HepG2 (cell line): ENCODE measurements around the gene VAV2. TPM values are rescaled to one million over a fixed set of nuclear protein-coding genes. Genes with fewer than 3 reads are reported as not detected.

Experiments
- ATAC-seq: fragments of 200-7000 bp; cut with Tn5 transposase; 3 replicates; pipeline ENCODE4 v1.9.1; 2020; ENCODE audit warnings: mild to moderate bottlenecking, moderate library complexity
- BruUV-seq: library from RNA; stranded (reverse); fragments of 400-500 nt; replicated peaks from 2 replicates; lab custom pipeline; 2021; lab: Mats Ljungman, UMichigan
- CTCF ChIA-PET: fragments of 300-600 bp; formaldehyde crosslinking; extraction: SDS; loops from one replicate; lab custom pipeline; 2021; ENCODE audit warnings: low total read pairs, inconsistent platforms, low intra/inter-chr PET ratio; lab: Yijun Ruan, JAX
- POLR2A ChIA-PET: fragments of 350-600 bp; sonication (Branson Sonifier 250); formaldehyde crosslinking; loops from one replicate; lab custom pipeline; 2020; ENCODE audit warnings: antibody characterized with exemption, inconsistent platforms; lab: Yijun Ruan, JAX
- DNase-seq: peaks from one replicate; pipeline ENCODE4 v3.0.0-alpha.2; 2015; ENCODE audit warnings: low spot score
- FAIRE-seq: peaks from 3 replicates; lab custom pipeline; 2011; peaks lifted over from hg19 to GRCh38; lab: Jason Lieb, UNC
- H2AFZ ChIP-seq: one replicate; pipeline ENCODE4 v1.6.1; 2011; ENCODE audit warnings: low read length, inconsistent platforms
- H3K27ac ChIP-seq: fragments of 300-600 bp; 3 replicates; pipeline ENCODE4 v1.8.0; 2011; ENCODE audit warnings: mixed run types, mild to moderate bottlenecking, mixed read lengths, low read length, inconsistent platforms; ENCODE audit not compliant: insufficient read depth; ENCODE audit errors: extremely low read length
- H3K27me3 ChIP-seq, 2 experiments: fragments of 200-600 bp in 1 of 2; 2 replicates in 1 of 2; 3 replicates in 1 of 2; pipeline versions ENCODE4 v1.6.0 to v1.8.0; 2011; ENCODE audit warnings: low read length in 2 of 2, mild to moderate bottlenecking in 2 of 2, moderate library complexity in 2 of 2, inconsistent platforms in 1 of 2; ENCODE audit not compliant: insufficient read depth in 2 of 2, control insufficient read depth in 1 of 2
- H3K36me3 ChIP-seq, 2 experiments: fragments of 200-600 bp in 1 of 2; replicated peaks in 1 of 2; 2 replicates in 1 of 2; 3 replicates in 1 of 2; pipeline versions ENCODE4 v1.5.1 to v1.8.0; 2011; ENCODE audit warnings: low read length in 2 of 2, inconsistent platforms in 1 of 2; ENCODE audit not compliant: insufficient read depth in 2 of 2, control insufficient read depth in 1 of 2
- H3K4me1 ChIP-seq: 2 replicates; pipeline ENCODE4 v1.5.1; 2012; ENCODE audit warnings: low read length, inconsistent platforms; ENCODE audit not compliant: insufficient read depth
- H3K4me2 ChIP-seq: 2 replicates; pipeline ENCODE4 v1.6.0; 2011; ENCODE audit warnings: low read depth, low read length, inconsistent platforms
- H3K4me3 ChIP-seq, 3 experiments: fragments of 200-600 bp in 1 of 3; sonication (generic), shearing (Covaris generic) in 1 of 3; replicated peaks in 1 of 3; 2 replicates each; pipeline ENCODE4 v1.5.1; 2011 to 2016; ENCODE audit warnings: low read length in 3 of 3, inconsistent platforms in 2 of 3, low read depth in 2 of 3, mild to moderate bottlenecking in 2 of 3, control low read depth in 1 of 3, mixed read lengths in 1 of 3; ENCODE audit not compliant: insufficient read depth in 1 of 3
- H3K79me2 ChIP-seq: one replicate; pipeline ENCODE4 v1.6.1; 2011; ENCODE audit warnings: low read length, inconsistent platforms; ENCODE audit not compliant: insufficient read depth
- H3K9ac ChIP-seq: 2 replicates; pipeline ENCODE4 v1.6.0; 2011; ENCODE audit warnings: mild to moderate bottlenecking, low read depth, low read length, inconsistent platforms; ENCODE audit not compliant: insufficient read depth
- H3K9me3 ChIP-seq: 2 replicates; pipeline ENCODE4 v1.5.1; 2012; ENCODE audit warnings: mild to moderate bottlenecking, low read length
- H4K20me1 ChIP-seq: 2 replicates; pipeline ENCODE4 v1.6.0; 2011; ENCODE audit warnings: inconsistent platforms, mild to moderate bottlenecking, low read length, moderate library complexity; ENCODE audit not compliant: insufficient read depth
- CREB1 ChIP-seq, 2 experiments: fragments of 450-650 bp in 1 of 2; IDR thresholded peaks; 2 replicates each; pipeline ENCODE4 v1.6.1; 2016 to 2017; ENCODE audit warnings: control low read depth in 1 of 2, mild to moderate bottlenecking in 1 of 2, missing compliant biosample characterization in 1 of 2, missing genetic modification characterization in 1 of 2
- E2F5 ChIP-seq: sonication (generic); formaldehyde crosslinking; conservative IDR thresholded peaks from 2 replicates; pipeline ENCODE4 v1.4.0; 2020; ENCODE audit warnings: missing genetic modification reagents
- ELF4 ChIP-seq: sonication (generic); formaldehyde crosslinking; IDR thresholded peaks from 2 replicates; pipeline ENCODE4 v1.5.0; 2020; ENCODE audit warnings: missing genetic modification reagents, mild to moderate bottlenecking, moderate library complexity, borderline replicate concordance
- ETV6 ChIP-seq: sonication (generic); formaldehyde crosslinking; conservative IDR thresholded peaks from 2 replicates; pipeline ENCODE4 v1.4.0; 2020; ENCODE audit warnings: missing genetic modification reagents
- KDM5B ChIP-seq: sonication (generic); formaldehyde crosslinking; IDR thresholded peaks from 2 replicates; pipeline ENCODE4 v1.4.0; 2020; ENCODE audit warnings: missing genetic modification reagents, mild to moderate bottlenecking, borderline replicate concordance
- MTF1 ChIP-seq: sonication (generic); formaldehyde crosslinking; IDR thresholded peaks from 2 replicates; pipeline ENCODE4 v1.5.0; 2020; ENCODE audit warnings: missing genetic modification reagents
- MTF2 ChIP-seq: sonication (generic); formaldehyde crosslinking; IDR thresholded peaks from 2 replicates; pipeline ENCODE4 v1.5.0; 2020; ENCODE audit warnings: missing genetic modification reagents, borderline replicate concordance
- MXD4 ChIP-seq: IDR thresholded peaks from 2 replicates; pipeline ENCODE4 v1.6.1; 2016; ENCODE audit warnings: mild to moderate bottlenecking, missing biosample characterization, missing genetic modification reagents
- NCOA1 ChIP-seq: sonication (generic); formaldehyde crosslinking; IDR thresholded peaks from 2 replicates; pipeline ENCODE4 v1.9.0; 2021; ENCODE audit warnings: missing genetic modification reagents
- PCBP1 ChIP-seq: fragments of 200-400 bp; formaldehyde crosslinking; IDR thresholded peaks from 2 replicates; pipeline ENCODE4 v1.6.1; 2017; ENCODE audit warnings: mild to moderate bottlenecking, low read depth, low read length, borderline replicate concordance
- ZNF160 ChIP-seq: sonication (generic); formaldehyde crosslinking; IDR thresholded peaks from 2 replicates; pipeline ENCODE4 v1.8.0; 2022; ENCODE audit warnings: mild to moderate bottlenecking, inconsistent platforms, missing genetic modification reagents
- ZNF414 ChIP-seq: sonication (generic); formaldehyde crosslinking; IDR thresholded peaks from 2 replicates; pipeline ENCODE4 v1.5.0; 2020; ENCODE audit warnings: missing genetic modification reagents
- ZNF451 ChIP-seq: sonication (generic); formaldehyde crosslinking; IDR thresholded peaks from 2 replicates; pipeline ENCODE4 v1.5.0; 2020; ENCODE audit warnings: mild to moderate bottlenecking, missing genetic modification reagents
- ZNF777 ChIP-seq: sonication (generic); formaldehyde crosslinking; IDR thresholded peaks from 2 replicates; pipeline ENCODE4 v1.4.0; 2020; ENCODE audit warnings: missing genetic modification reagents
- WGBS: methylation state at CpG from one replicate; pipeline ENCODE4 v1.1.6; 2017; ENCODE audit warnings: low lambda C conversion rate; 5-methylcytosine and 5-hydroxymethylcytosine counted together
- in situ Hi-C: cut with HindIII; loops from 2 replicates; pipeline ENCODE4 v1.10.0; 2017; ENCODE audit warnings: low pct_unique_long_range_greater_than_20kb; ENCODE audit not compliant: extremely low pct_ligation_motif_present
- intact Hi-C: fragments of 100-400 bp; cut with micrococcal nuclease; formaldehyde crosslinking; loops from one replicate; pipeline ENCODE4 v1.10.0; 2022; ENCODE audit not compliant: unreplicated experiment
- polyA plus RNA-seq, 8 experiments: library from polyadenylated mRNA; depleted of rRNA in 3 of 8; stranded (reverse) in 7 of 8; unstranded in 1 of 8; fragments of >200 nt; fragmentation: Illumina TruSeq in 4 of 8; extraction: Trizol in 4 of 8; gene quantifications; 2 replicates each; pipeline versions ENCODE4 v1.2.1 to v1.2.3, GENCODE V29; 2011 to 2016; ENCODE audit warnings: low read depth in 4 of 8, missing spikeins in 1 of 8, mixed read lengths in 1 of 8; ENCODE audit not compliant: insufficient read depth in 1 of 8
- total RNA-seq, 5 experiments: library from RNA; depleted of rRNA; stranded (reverse); fragments of >200 nt; fragmentation: Illumina TruSeq; extraction: Trizol; gene quantifications; 2 replicates each; pipeline ENCODE4 v1.2.3, GENCODE V29; 2016; ENCODE audit warnings: low read depth in 1 of 5
- TF ChIP-seq, protein P1 (sequence below): sonication (generic); formaldehyde crosslinking; IDR thresholded peaks from 2 replicates; pipeline ENCODE4 v1.9.0; 2021; ENCODE audit warnings: missing genetic modification reagents, mild to moderate bottlenecking, borderline replicate concordance
- TF ChIP-seq, protein P2 (sequence below): sonication (generic); formaldehyde crosslinking; IDR thresholded peaks from 2 replicates; pipeline ENCODE4 v1.4.0; 2020; ENCODE audit warnings: missing genetic modification reagents
- TF ChIP-seq, protein P3 (sequence below): sonication (generic); formaldehyde crosslinking; IDR thresholded peaks from 2 replicates; pipeline ENCODE4 v1.4.0; 2020; ENCODE audit warnings: missing genetic modification reagents

VAV2 gene
- total and polyA plus RNA-seq, 2 of the 13 experiments (the other 11 are each of a cell fraction or from before 2014, with no cell fraction given): 22.5 to 22.9 TPM

GRCh38 chr9:133888048-133888808 lies 103.9 kb downstream of the VAV2 start:
- Histone ChIP-seq H3K36me3 (no peaks in the 10 kb centered on the region), H3K9ac (peak overlapping the region; percentile 75), H3K4me2 (peak overlapping the region; percentile 78), H3K4me3 (peak overlapping the region in 2 of 3 experiments; percentile 2 to 58; a peak in 1 of 6 replicates), H3K9me3 (no peaks in the 10 kb centered on the region), H3K79me2 (peaks cover 67% of the 10 kb centered on the region), H2AFZ (no peak overlapping the region), H3K4me1 (peaks cover 92% of the 10 kb centered on the region), H3K27me3 (no peaks in the 10 kb centered on the region), H3K27ac (peak overlapping the region; percentile 95), H4K20me1 (peaks cover 7% of the 10 kb centered on the region; the same call in 1 of the 2 replicates)
- ChIA-PET CTCF (no interaction called here), POLR2A (interaction anchor here (0.9 to 1.6 kb wide), 5 partner anchors 9 to 105 kb away, joined by 3 to 9 read pairs (median 7); no protein-coding TSS in a partner anchor)
- ATAC-seq (peak; percentile 24), DNase-seq (peak; percentile 83), FAIRE-seq (peak; percentile 84)
- 9% methylated on average over 19 of the region's 25 CpGs for WGBS
- no TSS peak for BruUV-seq
- in situ Hi-C loops: no loop called here
- intact Hi-C loops: no loop called here
- 0 out of 2 replicates have a peak, but pooled peaks have one; percentile 20 for TF ChIP-seq ZNF414
- TF ChIP-seq, protein P1, sequence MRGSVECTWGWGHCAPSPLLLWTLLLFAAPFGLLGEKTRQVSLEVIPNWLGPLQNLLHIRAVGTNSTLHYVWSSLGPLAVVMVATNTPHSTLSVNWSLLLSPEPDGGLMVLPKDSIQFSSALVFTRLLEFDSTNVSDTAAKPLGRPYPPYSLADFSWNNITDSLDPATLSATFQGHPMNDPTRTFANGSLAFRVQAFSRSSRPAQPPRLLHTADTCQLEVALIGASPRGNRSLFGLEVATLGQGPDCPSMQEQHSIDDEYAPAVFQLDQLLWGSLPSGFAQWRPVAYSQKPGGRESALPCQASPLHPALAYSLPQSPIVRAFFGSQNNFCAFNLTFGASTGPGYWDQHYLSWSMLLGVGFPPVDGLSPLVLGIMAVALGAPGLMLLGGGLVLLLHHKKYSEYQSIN: no peak
- TF ChIP-seq ZNF777 (CRISPR knock-in tag): no peak
- TF ChIP-seq CREB1 (IDR thresholded peaks at IDR 0.05): peak; percentile 76
- no peak for TF ChIP-seq CREB1 (CRISPR knock-in tag; IDR thresholded peaks at IDR 0.05)
- TF ChIP-seq, protein P2, sequence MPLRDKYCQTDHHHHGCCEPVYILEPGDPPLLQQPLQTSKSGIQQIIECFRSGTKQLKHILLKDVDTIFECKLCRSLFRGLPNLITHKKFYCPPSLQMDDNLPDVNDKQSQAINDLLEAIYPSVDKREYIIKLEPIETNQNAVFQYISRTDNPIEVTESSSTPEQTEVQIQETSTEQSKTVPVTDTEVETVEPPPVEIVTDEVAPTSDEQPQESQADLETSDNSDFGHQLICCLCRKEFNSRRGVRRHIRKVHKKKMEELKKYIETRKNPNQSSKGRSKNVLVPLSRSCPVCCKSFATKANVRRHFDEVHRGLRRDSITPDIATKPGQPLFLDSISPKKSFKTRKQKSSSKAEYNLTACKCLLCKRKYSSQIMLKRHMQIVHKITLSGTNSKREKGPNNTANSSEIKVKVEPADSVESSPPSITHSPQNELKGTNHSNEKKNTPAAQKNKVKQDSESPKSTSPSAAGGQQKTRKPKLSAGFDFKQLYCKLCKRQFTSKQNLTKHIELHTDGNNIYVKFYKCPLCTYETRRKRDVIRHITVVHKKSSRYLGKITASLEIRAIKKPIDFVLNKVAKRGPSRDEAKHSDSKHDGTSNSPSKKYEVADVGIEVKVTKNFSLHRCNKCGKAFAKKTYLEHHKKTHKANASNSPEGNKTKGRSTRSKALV (CRISPR knock-in tag): no peak
- TF ChIP-seq MTF2: no peak
- TF ChIP-seq, protein P3, sequence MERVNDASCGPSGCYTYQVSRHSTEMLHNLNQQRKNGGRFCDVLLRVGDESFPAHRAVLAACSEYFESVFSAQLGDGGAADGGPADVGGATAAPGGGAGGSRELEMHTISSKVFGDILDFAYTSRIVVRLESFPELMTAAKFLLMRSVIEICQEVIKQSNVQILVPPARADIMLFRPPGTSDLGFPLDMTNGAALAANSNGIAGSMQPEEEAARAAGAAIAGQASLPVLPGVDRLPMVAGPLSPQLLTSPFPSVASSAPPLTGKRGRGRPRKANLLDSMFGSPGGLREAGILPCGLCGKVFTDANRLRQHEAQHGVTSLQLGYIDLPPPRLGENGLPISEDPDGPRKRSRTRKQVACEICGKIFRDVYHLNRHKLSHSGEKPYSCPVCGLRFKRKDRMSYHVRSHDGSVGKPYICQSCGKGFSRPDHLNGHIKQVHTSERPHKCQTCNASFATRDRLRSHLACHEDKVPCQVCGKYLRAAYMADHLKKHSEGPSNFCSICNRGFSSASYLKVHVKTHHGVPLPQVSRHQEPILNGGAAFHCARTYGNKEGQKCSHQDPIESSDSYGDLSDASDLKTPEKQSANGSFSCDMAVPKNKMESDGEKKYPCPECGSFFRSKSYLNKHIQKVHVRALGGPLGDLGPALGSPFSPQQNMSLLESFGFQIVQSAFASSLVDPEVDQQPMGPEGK: peak; percentile 94
- no peak for TF ChIP-seq MTF1 (CRISPR knock-in tag)
- no peak for TF ChIP-seq ELF4 (CRISPR knock-in tag)
- no peak for TF ChIP-seq ZNF160 (CRISPR knock-in tag)
- TF ChIP-seq MXD4 (CRISPR knock-in tag): 0 out of 2 replicates have a peak, but pooled peaks have one; percentile 46
- no peak for TF ChIP-seq NCOA1
- no peak for TF ChIP-seq E2F5 (CRISPR knock-in tag)
- TF ChIP-seq ETV6 (CRISPR knock-in tag): no peak
- TF ChIP-seq PCBP1: no peak; the same call in 1 of the 2 replicates
- TF ChIP-seq ZNF451 (CRISPR knock-in tag): no peak
- peak; percentile 28; the same call in 1 of the 2 replicates for TF ChIP-seq KDM5B (CRISPR knock-in tag)
